ENCODE results near the gene TST. TPM values are rescaled to one million over a fixed set of nuclear protein-coding genes. Genes with fewer than 3 reads are reported as not detected.
A peak's percentile ranks its signal among the peaks of the same experiment; 100 is the strongest.

The TST gene
- total and polyA plus RNA-seq, 2 of the 8 experiments (the other 6 are each of a cell fraction or from before 2014, with no cell fraction given) = 22.6 to 61.6 TPM

DNA sequence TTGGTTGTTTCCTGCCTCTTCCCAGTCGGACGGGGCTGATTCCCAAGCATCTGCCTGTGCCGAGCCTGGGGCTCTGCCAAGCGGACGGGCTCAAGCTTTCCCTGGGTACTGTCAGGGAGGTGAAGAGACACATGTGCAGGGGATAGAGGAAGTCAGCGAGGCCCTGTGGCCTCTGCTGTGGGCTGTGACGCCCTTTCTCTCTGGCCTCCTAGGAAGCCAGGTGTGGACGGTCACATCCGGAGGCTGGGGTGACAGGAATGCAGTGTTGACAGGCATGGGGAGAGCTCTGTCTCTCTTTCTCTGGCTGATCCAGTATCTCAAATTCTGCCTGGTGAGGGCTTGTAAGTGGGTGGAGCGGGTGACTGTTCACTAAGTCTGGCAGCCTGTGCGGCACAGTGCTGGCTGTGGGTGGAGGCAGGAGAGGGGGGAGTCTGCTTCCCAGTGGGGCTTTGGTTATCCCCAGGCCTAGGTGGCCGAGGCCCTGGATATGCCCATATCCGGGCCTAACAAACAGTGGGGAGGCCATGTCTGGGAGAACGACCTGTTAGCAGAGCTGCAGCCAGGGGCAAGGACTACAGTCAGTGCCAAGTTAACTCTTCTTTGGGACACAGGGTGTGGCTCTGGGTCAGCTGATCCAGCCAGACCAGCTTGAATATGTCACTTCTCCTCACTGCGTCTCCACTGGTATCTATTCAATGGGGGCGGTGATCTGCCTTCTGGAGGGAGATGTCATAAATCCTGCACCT lies 34.2 kb upstream of the TST start:
- Histone ChIP-seq H3K9me3 (ENCODE audit: insufficient read depth in 2 of 2, low read depth in 1 of 2, low read length in 1 of 2) (no peaks in the 10 kb centered on the region), H3K79me2 (ENCODE audit: control insufficient read depth in 1 of 2, insufficient read depth in 2 of 2, low read length in 2 of 2) (no peaks in the 10 kb centered on the region), H3K79me1 (ENCODE audit: low read depth, low read length) (no peaks in the 10 kb centered on the region), H4K5ac (ENCODE audit: insufficient read length, low read depth, low read length) (no peak overlapping the region), H4K91ac (replicated peaks; ENCODE audit: insufficient read length, low read length) (no peak overlapping the region), H3K23me2 (ENCODE audit: low read depth, low read length) (peaks cover 5% of the 10 kb centered on the region; the same call in 1 of the 2 replicates), H3K14ac (ENCODE audit: insufficient read length) (no peak overlapping the region), H2BK12ac (ENCODE audit: low read depth, low read length) (no peak overlapping the region), H2BK15ac (ENCODE audit: low read length) (no peak overlapping the region), H3K4ac (replicated peaks; ENCODE audit: insufficient read length, low read depth, low read length) (no peak overlapping the region), H3K4me3 (ENCODE audit: extremely low read depth in 1 of 4, insufficient read depth in 2 of 4, low read depth in 3 of 4, low read length in 4 of 4) (no peak overlapping the region), H3K4me1 (replicated peaks in 1 of 4; ENCODE audit: control insufficient read depth in 3 of 4, insufficient read depth in 4 of 4, low read length in 3 of 4) (peaks cover 0 to 10% (median 7%) of the 10 kb centered on the region in 4 experiments; a peak in 5 of 7 replicates), H4K20me1 (replicated peaks in 1 of 2; ENCODE audit: control insufficient read depth in 1 of 2, insufficient read depth in 2 of 2, low read length in 2 of 2) (peaks cover 0 to 10% of the 10 kb centered on the region in 2 experiments), H3K27ac (ENCODE audit: low read depth, low read length) (no peak overlapping the region), H3K23ac (ENCODE audit: insufficient read length) (no peak overlapping the region), H2BK120ac (replicated peaks; ENCODE audit: low read depth, low read length) (no peak overlapping the region), H2BK20ac (ENCODE audit: low read length) (no peak overlapping the region), H3K4me2 (ENCODE audit: insufficient read depth in 1 of 2, low read depth in 2 of 2, low read length in 2 of 2) (no peak overlapping the region), H2BK5ac (ENCODE audit: low read depth, low read length) (no peak overlapping the region), H2AFZ (ENCODE audit: low read length) (no peak overlapping the region), H3K36me3 (ENCODE audit: control insufficient read depth in 2 of 4, insufficient read depth in 4 of 4, low read length in 3 of 4) (peaks cover 0 to 10% (median 2%) of the 10 kb centered on the region in 4 experiments; a peak in 3 of 8 replicates), H2AK5ac (ENCODE audit: low read depth, low read length) (no peak overlapping the region), H4K8ac (ENCODE audit: extremely low read depth, insufficient read depth, low read length) (0 out of 2 replicates have a peak overlapping the region, but pooled peaks have one; percentile 36), H3K18ac (ENCODE audit: extremely low read depth, low read length) (no peak overlapping the region), H3K56ac (replicated peaks; ENCODE audit: insufficient read length, low read depth, low read length) (no peak overlapping the region), H3K9ac (replicated peaks in 1 of 4; ENCODE audit: extremely low read depth in 1 of 4, low read depth in 3 of 4, low read length in 3 of 4) (no peak overlapping the region), H3K27me3 (replicated peaks in 1 of 4; ENCODE audit: control insufficient read depth in 3 of 4, extremely low read depth in 1 of 4, insufficient read depth in 3 of 4, low read length in 3 of 4) (no peaks in the 10 kb centered on the region; a peak in 3 of 7 replicates)
- 92% methylated on average over 15 of the region's 16 CpGs; no CpG with 5 or more reads in 1 of the 2 experiments for WGBS, 2 experiments (ENCODE audit: extremely low coverage in 1 of 2, insufficient coverage in 1 of 2, insufficient read length in 1 of 2, insufficient replicate concordance in 2 of 2, low coverage in 1 of 2, low lambda C conversion rate in 2 of 2, missing lambda C conversion rate in 1 of 2)
- FAIRE-seq (no peak), DNase-seq (ENCODE audit: low read depth in 1 of 2, low spot score in 2 of 2) (no peak)
- CTCF ChIA-PET (ENCODE audit: partially characterized antibody) = interaction anchor here (0.7 to 3.3 kb wide), 3 partner anchors 8 to 138 kb away, joined by 4 to 27 read pairs (median 6); no protein-coding TSS in a partner anchor
- POLR2A ChIA-PET (ENCODE audit: partially characterized antibody) = interaction anchor here (0.5 kb wide), 1 partner anchor 146 kb away, joined by 3 read pairs; no protein-coding TSS in a partner anchor
- TF ChIP-seq, protein P1, sequence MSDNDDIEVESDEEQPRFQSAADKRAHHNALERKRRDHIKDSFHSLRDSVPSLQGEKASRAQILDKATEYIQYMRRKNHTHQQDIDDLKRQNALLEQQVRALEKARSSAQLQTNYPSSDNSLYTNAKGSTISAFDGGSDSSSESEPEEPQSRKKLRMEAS (IDR thresholded peaks at IDR 0.05) = no peak
- TF ChIP-seq TCF12 (IDR thresholded peaks at IDR 0.05; ENCODE audit: low read depth, low read length) (no peak), RFX5 (IDR thresholded peaks at IDR 0.05; ENCODE audit: borderline replicate concordance, low read depth, low read length) (no peak), SRF (IDR thresholded peaks at IDR 0.05; ENCODE audit: low read depth, low read length) (no peak), CBX8 (IDR thresholded peaks at IDR 0.05; ENCODE audit: borderline replicate concordance, low read depth, low read length) (no peak), POU5F1 (IDR thresholded peaks at IDR 0.05; ENCODE audit: low read depth, low read length) (no peak), SP2 (IDR thresholded peaks at IDR 0.05; ENCODE audit: low read length) (no peak), YY1 (IDR thresholded peaks at IDR 0.05; ENCODE audit: low read depth, low read length) (no peak), TEAD4 (IDR thresholded peaks at IDR 0.05; ENCODE audit: low read depth, low read length) (no peak)

Measured in H1 (cell line).